CD4-positive, alpha-beta T cell (primary cell): ENCODE data around the gene SRSF6. TPM values are rescaled to one million over a fixed set of nuclear protein-coding genes. Genes with fewer than 3 reads are reported as not detected.

Source experiments
- ATAC-seq: fragments of 200-7000 bp; cut with Tn5 transposase; one replicate; pipeline ENCODE4 v1.10.0; 2022; ENCODE audit warnings: mild to moderate bottlenecking; ENCODE audit not compliant: poor library complexity
- CTCF ChIA-PET: fragments of 350-600 bp; sonication (Branson Sonifier 250); formaldehyde crosslinking; loops from one replicate; lab custom pipeline; 2021; ENCODE audit warnings: antibody characterized with exemption, inconsistent platforms; lab: Charles Lee
- POLR2A ChIA-PET: fragments of 350-600 bp; sonication (Branson Sonifier 250); formaldehyde crosslinking; loops from one replicate; lab custom pipeline; 2021; ENCODE audit warnings: antibody characterized with exemption, inconsistent platforms; lab: Charles Lee
- DNase-seq, 14 experiments: peaks; one replicate each; pipeline ENCODE4 v3.0.0-alpha.2; 2013 to 2020; ENCODE audit warnings: mixed read lengths in 2 of 14
- H3K27ac ChIP-seq, 2 donors: one replicate each; pipeline versions ENCODE4 v1.5.1 to v1.7.0; 2013; ENCODE audit warnings: low read length in 2 of 2, low read depth in 1 of 2, mild to moderate bottlenecking in 1 of 2
- H3K27me3 ChIP-seq, 2 experiments: 1 replicate in 1 of 2; 2 replicates in 1 of 2; pipeline versions ENCODE4 v1.6.1 to v1.7.0; 2013; ENCODE audit warnings: low read length in 2 of 2, control low read depth in 1 of 2, mild to moderate bottlenecking in 1 of 2, moderate library complexity in 1 of 2; ENCODE audit not compliant: insufficient read depth in 2 of 2, control insufficient read depth in 1 of 2
- H3K36me3 ChIP-seq: one replicate; pipeline ENCODE4 v1.6.1; 2013; ENCODE audit warnings: low read length, control low read depth; ENCODE audit not compliant: insufficient read depth
- H3K4me1 ChIP-seq: one replicate; pipeline ENCODE4 v1.6.1; 2013; ENCODE audit warnings: low read length, control low read depth; ENCODE audit not compliant: insufficient read depth
- H3K4me3 ChIP-seq: one replicate; pipeline ENCODE4 v1.5.1; 2013; ENCODE audit warnings: mild to moderate bottlenecking, low read length, moderate library complexity
- H3K9me3 ChIP-seq, 2 experiments: 1 replicate in 1 of 2; 2 replicates in 1 of 2; pipeline versions ENCODE4 v1.6.1 to v1.7.0; 2013; ENCODE audit warnings: low read length in 2 of 2, mild to moderate bottlenecking in 2 of 2, control low read depth in 1 of 2, moderate library complexity in 1 of 2; ENCODE audit not compliant: control insufficient read depth in 1 of 2, insufficient read depth in 1 of 2
- H3K27ac Mint-ChIP-seq: one replicate; pipeline ENCODE4 v1.8.0; 2020; ENCODE audit warnings: mixed read lengths
- H3K27me3 Mint-ChIP-seq: one replicate; pipeline ENCODE4 v1.8.0; 2021; ENCODE audit warnings: mixed read lengths
- H3K36me3 Mint-ChIP-seq: one replicate; pipeline ENCODE4 v1.8.0; 2021; ENCODE audit warnings: low read depth, mixed read lengths
- H3K4me1 Mint-ChIP-seq: one replicate; pipeline ENCODE4 v1.8.0; 2021; ENCODE audit warnings: low read depth, mixed read lengths
- H3K4me3 Mint-ChIP-seq: one replicate; pipeline ENCODE4 v1.8.0; 2020; ENCODE audit warnings: mild to moderate bottlenecking, mixed read lengths
- H3K9me3 Mint-ChIP-seq: one replicate; pipeline ENCODE4 v1.8.0; 2020; ENCODE audit warnings: mixed read lengths
- CTCF ChIP-seq: fragments of 200-600 bp; IDR thresholded peaks from one replicate; pipeline ENCODE4 v1.8.0; 2022; ENCODE audit warnings: antibody characterized with exemption, mild to moderate bottlenecking
- intact Hi-C, 2 experiments: fragments of 100-400 bp; cut with DNase I in 1 of 2; cut with micrococcal nuclease in 1 of 2; formaldehyde crosslinking; loops; one replicate each; pipeline versions ENCODE4 v1.15.1 to v1.9.0; 2023 to 2025; cut with DNase I, micrococcal nuclease
- total RNA-seq, 174 experiments: library from RNA in 2 of 174; stranded (reverse) in 2 of 174; gene quantifications; one replicate each; pipeline ENCODE4 v1.2.3 and lab custom pipeline; 2021 to 2026

The SRSF6 gene
- total RNA-seq, 2 experiments from 2014 or later = 312 to 313 TPM

DNA sequence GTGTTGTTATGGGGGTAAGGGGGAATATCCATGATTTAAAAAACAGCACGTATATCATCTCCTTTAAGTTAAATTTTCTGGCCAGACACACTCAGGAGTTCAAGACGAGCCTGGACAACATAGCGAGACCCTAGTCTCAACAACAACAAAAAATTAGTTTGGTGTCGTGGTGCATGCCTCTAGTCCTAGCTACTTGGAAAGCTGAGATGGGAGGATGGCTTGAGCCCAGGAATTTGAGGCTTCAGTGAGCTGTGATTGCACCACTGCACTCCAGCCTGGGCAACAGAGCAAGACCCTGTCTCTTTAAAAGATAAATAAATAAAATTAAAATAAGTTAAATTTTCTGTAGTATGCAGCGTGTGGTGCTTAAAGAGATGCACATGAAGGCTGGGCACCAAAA, 31.5 kb upstream of the SRSF6 start:
- Mint-ChIP-seq H3K4me3 (no peak overlapping the region), H3K9me3 (no peaks in the 10 kb centered on the region), H3K36me3 (no peaks in the 10 kb centered on the region), H3K27ac (no peak overlapping the region), H3K27me3 (peaks cover 45% of the 10 kb centered on the region), H3K4me1 (no peaks in the 10 kb centered on the region)
- DNase-seq (no peak), ATAC-seq (no peak)
- Histone ChIP-seq H3K36me3 (no peaks in the 10 kb centered on the region), H3K27ac (no peak overlapping the region), H3K27me3 (no peaks in the 10 kb centered on the region), H3K4me1 (no peaks in the 10 kb centered on the region), H3K9me3 (peaks cover 0 to 4% of the 10 kb centered on the region in 2 experiments), H3K4me3 (no peak overlapping the region)
- TF ChIP-seq CTCF = no peak
- ChIA-PET POLR2A (no interaction called here), CTCF (no interaction called here)
- intact Hi-C loops = no loop called here

- intact Hi-C loops = no loop called here
- H3K4me3 ChIP-seq = no peak overlapping the region
- no peaks in the 10 kb centered on the region for H3K27me3 ChIP-seq
- ATAC-seq (no peak), DNase-seq (no peak)
- POLR2A ChIA-PET = no interaction called here
- no peak overlapping the region for H3K27ac Mint-ChIP-seq
- H3K27me3 Mint-ChIP-seq = peaks cover 41% of the 10 kb centered on the region
- no peaks in the 10 kb centered on the region for H3K9me3 ChIP-seq
- CTCF ChIA-PET = interaction anchor here (0.6 kb wide), 1 partner anchor 60 kb away, joined by 5 read pairs; no protein-coding TSS in a partner anchor
- H3K27ac ChIP-seq = no peak overlapping the region
- no peaks in the 10 kb centered on the region for H3K4me1 Mint-ChIP-seq
- TF ChIP-seq CTCF = no peak
- H3K9me3 Mint-ChIP-seq = no peaks in the 10 kb centered on the region
- H3K4me1 ChIP-seq = no peaks in the 10 kb centered on the region
- H3K36me3 Mint-ChIP-seq = no peaks in the 10 kb centered on the region
- H3K4me3 Mint-ChIP-seq = no peak overlapping the region
- no peaks in the 10 kb centered on the region for H3K36me3 ChIP-seq
These were observed 27.2 kb upstream of the SRSF6 start for GRCh38 chr20:43430265-43431133.

DNA sequence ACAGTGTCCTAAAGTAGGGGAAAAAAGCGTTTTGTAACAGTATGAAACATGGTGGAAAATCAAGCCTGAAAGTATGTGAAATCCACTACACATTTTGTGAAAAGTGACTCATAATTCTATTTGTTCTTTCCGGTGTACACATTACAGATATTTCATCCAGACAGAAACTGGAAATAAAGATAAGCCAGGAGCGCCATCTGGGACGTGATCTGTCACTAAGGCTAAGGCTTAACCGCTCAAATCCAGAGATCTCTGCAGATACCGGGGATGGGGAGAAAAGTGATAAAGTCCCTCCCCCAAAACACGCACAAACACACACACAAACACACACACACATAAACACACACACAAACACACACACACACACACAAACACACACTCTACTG, 26.6 kb upstream of the SRSF6 start:
- Mint-ChIP-seq H3K27ac (no peak overlapping the region), H3K27me3 (peaks cover 42% of the 10 kb centered on the region), H3K9me3 (no peaks in the 10 kb centered on the region), H3K4me1 (no peaks in the 10 kb centered on the region), H3K4me3 (no peak overlapping the region), H3K36me3 (no peaks in the 10 kb centered on the region)
- ChIA-PET CTCF (no interaction called here), POLR2A (no interaction called here)
- no peak for ATAC-seq
- Histone ChIP-seq H3K36me3 (no peaks in the 10 kb centered on the region), H3K27me3 (no peaks in the 10 kb centered on the region), H3K4me3 (no peak overlapping the region), H3K4me1 (no peaks in the 10 kb centered on the region), H3K27ac (no peak overlapping the region), H3K9me3 (no peaks in the 10 kb centered on the region)
- DNase-seq = no peak
- TF ChIP-seq CTCF = no peak
- intact Hi-C loops = no loop called here
